Activated CD8-positive, alpha-beta T cell treated with anti-CD3 and anti-CD28 coated beads for 36 hours (primary cell): ENCODE measurements around the gene PITX1. TPM values are rescaled to one million over a fixed set of nuclear protein-coding genes. Genes with fewer than 3 reads are reported as not detected.

Experiments used
- ATAC-seq: fragments of 200-7000 bp; cut with Tn5 transposase; one replicate; pipeline ENCODE4 v1.10.0; 2021; ENCODE audit warnings: mild to moderate bottlenecking, moderate library complexity
- CTCF ChIA-PET: fragments of 350-600 bp; sonication (Branson Sonifier 250); formaldehyde crosslinking; loops from one replicate; lab custom pipeline; 2021; ENCODE audit warnings: antibody characterized with exemption; lab: Charles Lee
- POLR2A ChIA-PET: fragments of 350-600 bp; sonication (Branson Sonifier 250); formaldehyde crosslinking; loops from one replicate; lab custom pipeline; 2021; ENCODE audit warnings: antibody characterized with exemption; lab: Charles Lee
- DNase-seq: peaks from one replicate; pipeline ENCODE4 v3.0.0-alpha.2; 2020
- H3K27ac Mint-ChIP-seq: one replicate; pipeline ENCODE4 v1.8.0; 2021; ENCODE audit warnings: mild to moderate bottlenecking, mixed read lengths
- H3K27me3 Mint-ChIP-seq: one replicate; pipeline ENCODE4 v1.8.0; 2021; ENCODE audit warnings: mixed read lengths
- H3K36me3 Mint-ChIP-seq: one replicate; pipeline ENCODE4 v1.8.0; 2021; ENCODE audit warnings: low read depth, mixed read lengths
- H3K4me1 Mint-ChIP-seq: one replicate; pipeline ENCODE4 v1.8.0; 2021; ENCODE audit warnings: low read depth, mixed read lengths
- H3K4me3 Mint-ChIP-seq: one replicate; pipeline ENCODE4 v1.8.0; 2021; ENCODE audit warnings: mild to moderate bottlenecking, moderate library complexity, mixed read lengths
- H3K9me3 Mint-ChIP-seq: one replicate; pipeline ENCODE4 v1.8.0; 2021; ENCODE audit warnings: mixed read lengths
- intact Hi-C: fragments of 100-400 bp; cut with micrococcal nuclease; formaldehyde crosslinking; loops from one replicate; pipeline ENCODE4 v1.10.0; 2022
- total RNA-seq, 2 experiments: library from RNA; stranded (reverse); gene quantifications; one replicate each; pipeline ENCODE4 v1.2.3, GENCODE V29; 2021
- TF ChIP-seq, protein P1 (sequence below): fragments of 200-600 bp; IDR thresholded peaks from one replicate; pipeline ENCODE4 v1.8.0; 2022; ENCODE audit warnings: antibody characterized with exemption, mild to moderate bottlenecking

Gene PITX1
- total RNA-seq, 2 experiments from 2014 or later: 0.20 to 0.31 TPM

GRCh38 chr5:135065306-135066265, 31.6 kb upstream of the PITX1 start:
- POLR2A ChIA-PET: no interaction called here
- no peaks in the 10 kb centered on the region for H3K9me3 Mint-ChIP-seq
- TF ChIP-seq, protein P1, sequence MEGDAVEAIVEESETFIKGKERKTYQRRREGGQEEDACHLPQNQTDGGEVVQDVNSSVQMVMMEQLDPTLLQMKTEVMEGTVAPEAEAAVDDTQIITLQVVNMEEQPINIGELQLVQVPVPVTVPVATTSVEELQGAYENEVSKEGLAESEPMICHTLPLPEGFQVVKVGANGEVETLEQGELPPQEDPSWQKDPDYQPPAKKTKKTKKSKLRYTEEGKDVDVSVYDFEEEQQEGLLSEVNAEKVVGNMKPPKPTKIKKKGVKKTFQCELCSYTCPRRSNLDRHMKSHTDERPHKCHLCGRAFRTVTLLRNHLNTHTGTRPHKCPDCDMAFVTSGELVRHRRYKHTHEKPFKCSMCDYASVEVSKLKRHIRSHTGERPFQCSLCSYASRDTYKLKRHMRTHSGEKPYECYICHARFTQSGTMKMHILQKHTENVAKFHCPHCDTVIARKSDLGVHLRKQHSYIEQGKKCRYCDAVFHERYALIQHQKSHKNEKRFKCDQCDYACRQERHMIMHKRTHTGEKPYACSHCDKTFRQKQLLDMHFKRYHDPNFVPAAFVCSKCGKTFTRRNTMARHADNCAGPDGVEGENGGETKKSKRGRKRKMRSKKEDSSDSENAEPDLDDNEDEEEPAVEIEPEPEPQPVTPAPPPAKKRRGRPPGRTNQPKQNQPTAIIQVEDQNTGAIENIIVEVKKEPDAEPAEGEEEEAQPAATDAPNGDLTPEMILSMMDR: no peak
- no peaks in the 10 kb centered on the region for H3K36me3 Mint-ChIP-seq
- no peak for DNase-seq
- intact Hi-C loops: no loop called here
- ATAC-seq: no peak
- CTCF ChIA-PET: interaction anchor here (1.0 kb wide), 1 partner anchor 13 kb away, joined by 3 read pairs; no protein-coding TSS in a partner anchor
- no peaks in the 10 kb centered on the region for H3K27me3 Mint-ChIP-seq
- no peak overlapping the region for H3K4me3 Mint-ChIP-seq
- no peaks in the 10 kb centered on the region for H3K4me1 Mint-ChIP-seq
- H3K27ac Mint-ChIP-seq: no peak overlapping the region

GRCh38 chr5:135064235-135064570, 30.2 kb upstream of the PITX1 start:
- Mint-ChIP-seq H3K27me3 (no peaks in the 10 kb centered on the region), H3K27ac (no peak overlapping the region), H3K4me1 (no peaks in the 10 kb centered on the region), H3K4me3 (no peak overlapping the region), H3K36me3 (no peaks in the 10 kb centered on the region), H3K9me3 (no peaks in the 10 kb centered on the region)
- ChIA-PET CTCF (no interaction called here), POLR2A (no interaction called here)
- DNase-seq (no peak), ATAC-seq (no peak)
- TF ChIP-seq, protein P1: no peak
- intact Hi-C loops: no loop called here

DNA sequence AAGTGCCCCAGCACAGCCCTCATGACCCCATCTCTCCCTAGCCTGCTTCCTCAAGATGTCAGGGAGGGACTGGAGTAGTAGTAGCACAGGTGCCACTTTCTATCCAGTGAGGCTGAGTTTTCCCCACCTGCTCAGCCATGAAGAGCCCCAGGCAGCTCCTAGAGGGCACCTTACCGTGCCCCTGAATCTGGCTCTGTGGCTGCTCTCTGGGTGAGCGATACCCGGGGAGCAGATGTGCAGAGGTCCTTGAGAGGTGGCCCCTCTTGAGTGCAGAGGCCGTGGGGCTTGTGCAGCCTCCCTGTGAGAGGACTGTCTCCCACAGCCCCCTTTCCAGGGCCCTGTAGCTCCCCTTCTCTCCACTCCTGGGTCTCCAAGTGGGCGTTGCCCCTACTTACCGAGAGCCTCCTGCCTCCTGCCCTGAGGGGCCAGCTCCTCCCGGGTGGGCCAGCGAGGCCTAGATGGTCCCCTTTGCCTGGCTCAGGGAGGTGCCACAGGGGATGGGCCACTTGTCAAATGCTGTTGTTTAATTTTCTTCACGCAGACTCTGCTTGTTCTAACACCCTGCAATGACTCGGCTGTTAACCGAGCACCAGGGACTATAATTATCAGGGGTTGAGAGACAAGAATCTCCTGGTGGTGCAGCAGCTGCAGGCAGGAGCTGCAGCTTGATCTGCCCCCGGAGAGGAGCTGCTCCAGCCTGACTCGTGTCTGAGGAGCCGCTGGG, 29.6 kb upstream of the PITX1 start:
- ChIA-PET POLR2A (no interaction called here), CTCF (no interaction called here)
- no peaks in the 10 kb centered on the region for H3K4me1 Mint-ChIP-seq
- TF ChIP-seq, protein P1: no peak
- no peaks in the 10 kb centered on the region for H3K36me3 Mint-ChIP-seq
- H3K27me3 Mint-ChIP-seq: no peaks in the 10 kb centered on the region
- H3K27ac Mint-ChIP-seq: no peak overlapping the region
- DNase-seq (no peak), ATAC-seq (no peak)
- intact Hi-C loops: no loop called here
- no peak overlapping the region for H3K4me3 Mint-ChIP-seq
- no peaks in the 10 kb centered on the region for H3K9me3 Mint-ChIP-seq

DNA sequence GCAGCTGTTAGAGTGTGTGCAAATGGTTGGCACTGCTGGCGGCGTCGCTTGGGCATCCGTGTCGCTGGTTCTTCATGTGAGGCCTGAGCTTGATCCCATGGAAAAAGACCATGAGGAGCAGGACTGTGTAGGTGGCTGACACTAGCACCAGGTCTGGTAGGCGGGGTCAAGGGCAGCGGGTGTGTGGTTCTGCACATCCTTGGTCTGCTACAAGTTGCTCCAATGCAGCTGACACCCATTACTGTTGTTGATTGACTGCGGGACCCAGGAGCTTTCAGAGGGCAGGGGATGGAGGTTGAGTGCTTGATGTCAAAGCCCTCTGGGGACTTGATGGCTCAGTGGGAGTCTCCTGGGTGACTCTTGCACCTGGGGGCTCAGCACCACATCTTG, 29.0 kb upstream of the PITX1 start:
- CTCF ChIA-PET: interaction anchor here (1.2 kb wide), 1 partner anchor 128 kb away, joined by 3 read pairs; no protein-coding TSS in a partner anchor
- H3K27me3 Mint-ChIP-seq: no peaks in the 10 kb centered on the region

More for the DNA sequence above, 29.0 kb upstream of the PITX1 start:
- Mint-ChIP-seq H3K4me3 (no peak overlapping the region), H3K4me1 (no peaks in the 10 kb centered on the region), H3K9me3 (no peaks in the 10 kb centered on the region), H3K27ac (no peak overlapping the region), H3K36me3 (no peaks in the 10 kb centered on the region)
- no peak for DNase-seq
- intact Hi-C loops: no loop called here
- no peak for ATAC-seq
- TF ChIP-seq, protein P1: no peak
- POLR2A ChIA-PET: no interaction called here
